ENCODE measurements around the gene SPSB3.
A peak's percentile ranks its signal among the peaks of the same experiment; 100 is the strongest.

SPSB3 gene

DNA sequence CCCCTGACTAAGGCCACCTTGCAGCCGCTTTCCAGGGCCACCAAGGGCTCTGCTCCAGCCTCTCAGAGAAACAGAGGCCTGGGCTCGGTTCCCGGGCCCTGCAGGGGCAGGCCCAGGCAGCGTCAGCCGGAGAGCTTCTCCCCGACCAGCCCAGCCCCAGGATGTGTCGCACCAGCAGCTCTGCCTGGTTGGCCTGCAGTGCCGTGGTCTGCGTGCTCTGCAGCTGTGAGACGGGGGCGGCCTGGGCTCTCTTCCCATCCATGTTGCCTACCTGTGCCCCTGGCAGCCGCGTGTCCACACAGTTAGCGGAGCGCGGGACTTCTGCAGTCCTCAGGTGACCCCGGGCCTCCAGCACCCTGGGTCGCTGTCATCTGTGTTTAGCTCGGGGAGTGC, 6.3 kb upstream of the SPSB3 start:
- no peak for DNase-seq (ENCODE audit: low read depth in 2 of 2)

DNA sequence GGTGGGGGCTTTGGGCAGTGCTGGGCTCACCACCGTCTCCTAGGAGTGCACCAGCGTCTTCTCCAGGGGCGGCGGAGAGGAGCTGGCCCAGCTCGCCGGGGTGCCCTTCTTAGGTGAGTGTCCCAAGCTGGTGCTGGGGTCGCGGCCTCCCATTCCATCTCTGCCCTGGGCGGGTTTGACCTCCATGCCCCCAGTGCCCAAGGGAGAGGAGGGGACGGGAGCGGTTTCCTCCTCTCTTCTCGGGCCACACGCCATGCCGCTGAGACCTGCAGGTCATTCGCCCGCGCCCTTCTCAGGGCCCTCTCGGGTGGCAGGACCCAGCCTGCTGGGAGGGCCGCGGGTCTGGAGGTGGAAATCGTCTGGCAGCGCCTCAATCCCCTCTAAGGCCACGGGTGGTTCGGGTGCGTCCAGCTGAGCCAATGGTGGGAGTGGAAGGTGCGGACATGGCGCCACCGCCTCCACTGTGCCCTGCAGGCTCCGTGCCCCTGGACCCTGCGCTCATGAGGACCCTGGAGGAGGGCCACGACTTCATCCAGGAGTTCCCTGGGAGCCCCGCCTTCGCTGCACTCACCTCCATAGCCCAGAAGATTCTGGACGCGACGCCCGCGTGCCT, 5.8 kb upstream of the SPSB3 start:
- no peak for DNase-seq (ENCODE audit: low read depth in 2 of 2)

DNA sequence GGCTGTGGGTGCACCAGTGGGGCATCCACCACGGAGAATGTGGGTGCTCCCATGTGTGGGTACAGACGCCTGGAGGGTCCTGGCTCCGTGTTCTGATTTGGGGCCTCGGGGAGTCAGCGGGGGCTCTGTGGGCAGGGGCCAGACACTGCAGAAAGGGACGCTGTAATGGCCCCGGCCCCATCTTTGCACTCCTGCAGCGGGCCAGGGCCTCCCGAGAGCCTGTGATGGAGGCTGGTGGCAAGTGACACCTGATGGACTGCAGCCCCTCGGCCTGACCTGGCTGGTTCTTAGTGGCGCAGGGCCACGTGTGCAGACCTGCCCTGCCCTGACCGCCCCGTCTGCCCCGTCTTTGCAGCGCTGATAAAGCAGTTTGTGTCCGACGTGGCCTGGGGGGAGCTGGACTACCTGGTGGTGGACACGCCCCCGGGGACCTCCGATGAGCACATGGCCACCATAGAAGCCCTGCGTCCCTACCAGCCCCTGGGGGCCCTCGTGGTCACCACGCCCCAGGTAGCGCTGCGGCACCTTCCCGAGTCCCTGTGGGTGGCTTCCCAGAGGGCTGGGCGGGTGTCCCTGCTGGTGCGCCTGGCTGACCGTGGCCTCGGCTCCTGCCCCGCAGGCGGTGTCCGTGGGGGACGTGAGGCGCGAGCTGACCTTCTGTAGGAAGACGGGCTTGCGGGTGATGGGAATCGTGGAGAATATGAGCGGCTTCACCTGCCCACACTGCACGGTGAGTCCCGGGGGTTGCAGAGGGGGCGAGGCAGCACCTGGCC, 5.1 kb upstream of the SPSB3 start:
- DNase-seq (ENCODE audit: low read depth in 2 of 2) = no peak

DNA sequence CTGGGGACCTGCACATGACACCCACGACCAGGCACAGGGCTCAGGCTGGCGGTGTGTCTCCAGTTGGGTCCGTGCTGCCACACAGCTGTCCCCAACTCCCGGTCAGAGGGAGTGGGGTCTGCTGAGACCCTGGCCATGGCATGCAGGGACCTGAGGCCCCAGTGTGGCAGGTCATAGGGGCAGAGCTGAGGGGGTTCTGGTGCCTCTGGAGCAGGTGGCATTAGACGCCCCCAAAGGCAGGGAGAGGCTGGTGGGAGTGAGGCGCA, 4.6 kb upstream of the SPSB3 start:
- DNase-seq (ENCODE audit: low read depth in 2 of 2) = no peak

- DNase-seq (ENCODE audit: low read depth in 2 of 2) = no peak
Measured at GRCh38 chr16:1786242-1787055, 4.1 kb upstream of the SPSB3 start.

GRCh38 chr16:1785846-1786170, 3.4 kb upstream of the SPSB3 start:
- DNase-seq (ENCODE audit: low read depth in 2 of 2) = no peak

DNA sequence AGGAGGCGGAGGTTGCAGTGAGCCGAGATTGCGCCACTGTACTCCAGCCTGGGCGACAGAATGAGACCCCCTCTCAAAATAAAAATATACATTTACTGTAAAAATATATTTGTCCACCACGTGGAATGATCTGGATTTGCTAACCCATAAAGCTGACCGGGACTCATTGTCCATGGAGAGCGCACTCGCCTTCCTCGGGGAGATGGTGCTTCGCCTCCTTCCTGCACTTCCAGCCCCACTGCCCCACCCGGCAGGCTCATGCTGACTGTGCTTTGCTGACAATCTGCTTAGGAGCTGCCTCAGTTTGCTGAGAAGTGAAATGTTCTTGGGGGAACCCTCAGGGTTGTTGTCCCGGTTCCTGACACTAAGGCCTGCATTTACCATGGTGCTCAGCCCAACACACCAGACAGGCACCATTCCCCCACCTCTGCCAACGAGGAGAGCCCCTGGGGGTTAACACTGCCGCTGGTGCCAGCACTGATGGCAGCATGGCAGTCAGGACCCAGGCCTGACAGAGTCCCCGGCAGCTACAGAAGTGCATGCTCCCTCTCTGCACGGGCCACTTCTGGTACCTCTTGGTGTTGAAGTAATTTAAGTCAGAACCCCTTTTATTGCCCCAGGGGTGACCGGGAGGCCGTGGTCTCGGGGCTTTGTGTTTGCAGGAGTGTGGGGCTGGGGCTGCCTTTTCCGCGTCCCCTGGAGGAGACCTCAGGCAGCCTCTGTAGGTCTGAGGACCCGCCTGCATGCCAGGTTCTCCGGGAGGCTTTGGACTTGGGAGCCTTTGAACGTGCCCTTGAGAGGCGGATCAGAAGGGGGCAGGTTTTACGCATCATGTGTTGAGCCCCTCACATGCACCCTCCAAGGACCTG, 2.8 kb upstream of the SPSB3 start:
- no peak for DNase-seq (ENCODE audit: low read depth in 2 of 2)

DNA sequence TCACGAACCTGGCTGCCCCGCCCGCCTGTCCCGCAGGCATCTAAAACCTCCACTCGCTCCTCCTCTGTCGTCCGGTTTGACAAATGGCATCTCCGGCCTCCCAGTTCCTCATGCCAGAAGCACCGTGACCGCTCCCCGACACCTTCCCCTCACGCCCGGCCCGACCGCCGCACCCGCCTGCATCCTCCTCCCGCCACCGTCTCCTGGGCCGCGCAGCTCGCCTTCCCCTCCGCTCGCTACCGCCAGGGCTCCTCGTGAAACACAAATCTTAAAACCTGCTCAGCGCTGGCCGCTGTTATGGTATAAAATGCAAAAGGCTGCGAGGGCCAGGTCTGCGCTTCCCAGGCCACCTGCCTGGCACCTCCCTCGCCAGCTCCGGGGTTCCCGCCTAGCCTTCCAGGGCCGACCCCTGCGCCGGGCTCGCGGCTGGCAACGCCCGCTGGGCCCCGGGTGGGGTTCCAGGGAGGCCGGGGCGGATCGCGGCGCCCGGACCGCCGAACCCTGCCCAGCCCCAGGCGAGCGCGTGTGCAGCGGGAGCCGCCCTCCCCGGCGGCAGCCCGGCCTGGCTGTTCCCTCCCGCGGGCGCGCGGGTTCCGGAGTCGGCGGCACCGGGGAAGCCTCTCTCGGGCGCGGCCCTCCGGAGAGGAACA, 488 bp downstream of the SPSB3 start:
- DNase-seq (ENCODE audit: low read depth in 2 of 2) = peak in 1 of 2 donors; percentile 9

- no peak for DNase-seq (ENCODE audit: low read depth in 2 of 2)
Measured at GRCh38 chr16:1781254-1781653, 1.1 kb downstream of the SPSB3 start.

GRCh38 chr16:1780677-1781072, 1.7 kb downstream of the SPSB3 start:
- no peak for DNase-seq (ENCODE audit: low read depth in 2 of 2)

DNA sequence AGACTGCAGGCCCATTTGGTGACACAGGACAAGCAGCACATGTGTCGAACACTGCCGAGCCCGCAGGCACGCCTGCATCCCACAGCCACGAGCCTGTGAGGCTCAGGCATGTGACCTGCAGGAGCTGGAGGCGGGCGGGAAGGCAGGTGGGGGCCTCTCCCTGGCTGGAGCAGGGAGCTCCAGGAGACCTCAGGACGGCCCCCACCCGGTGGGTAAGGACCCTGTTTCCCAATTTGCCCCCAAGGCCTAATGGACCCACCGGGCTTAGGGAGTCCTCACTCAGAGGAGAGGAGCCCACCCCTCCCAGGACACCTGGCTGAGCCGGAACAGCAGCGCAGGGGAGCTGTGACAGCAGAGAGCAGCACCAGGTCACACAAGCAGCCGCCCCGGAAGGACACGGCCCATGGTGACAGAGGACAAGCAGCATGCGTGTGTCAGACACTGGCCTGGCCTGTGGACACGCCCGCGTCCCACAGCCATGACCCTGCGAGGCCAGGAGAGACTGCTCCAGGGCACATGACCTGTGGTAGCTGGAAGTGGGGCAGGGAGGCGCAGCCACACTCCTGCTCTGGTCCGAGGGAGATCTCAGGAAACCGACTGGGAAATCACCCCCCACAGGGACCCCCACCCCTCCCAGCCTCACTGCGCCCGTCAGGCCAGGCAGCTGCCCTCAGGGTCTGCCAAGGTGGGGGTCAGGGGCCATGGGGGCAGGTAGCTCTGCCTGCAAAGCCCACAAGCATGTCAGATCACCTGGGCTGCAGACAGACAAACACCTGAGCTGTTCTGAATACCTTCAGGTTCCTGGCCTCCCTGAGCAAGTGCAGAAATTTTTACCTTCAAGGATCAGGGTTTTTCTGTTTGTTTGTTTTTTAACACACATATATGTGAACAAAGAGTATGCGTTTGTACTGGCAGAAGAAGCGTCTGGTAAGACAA, 2.4 kb downstream of the SPSB3 start:
- no peak for DNase-seq (ENCODE audit: low read depth in 2 of 2)

GRCh38 chr16:1779234-1779701, 3.1 kb downstream of the SPSB3 start:
- no peak for DNase-seq (ENCODE audit: low read depth in 2 of 2)

DNA sequence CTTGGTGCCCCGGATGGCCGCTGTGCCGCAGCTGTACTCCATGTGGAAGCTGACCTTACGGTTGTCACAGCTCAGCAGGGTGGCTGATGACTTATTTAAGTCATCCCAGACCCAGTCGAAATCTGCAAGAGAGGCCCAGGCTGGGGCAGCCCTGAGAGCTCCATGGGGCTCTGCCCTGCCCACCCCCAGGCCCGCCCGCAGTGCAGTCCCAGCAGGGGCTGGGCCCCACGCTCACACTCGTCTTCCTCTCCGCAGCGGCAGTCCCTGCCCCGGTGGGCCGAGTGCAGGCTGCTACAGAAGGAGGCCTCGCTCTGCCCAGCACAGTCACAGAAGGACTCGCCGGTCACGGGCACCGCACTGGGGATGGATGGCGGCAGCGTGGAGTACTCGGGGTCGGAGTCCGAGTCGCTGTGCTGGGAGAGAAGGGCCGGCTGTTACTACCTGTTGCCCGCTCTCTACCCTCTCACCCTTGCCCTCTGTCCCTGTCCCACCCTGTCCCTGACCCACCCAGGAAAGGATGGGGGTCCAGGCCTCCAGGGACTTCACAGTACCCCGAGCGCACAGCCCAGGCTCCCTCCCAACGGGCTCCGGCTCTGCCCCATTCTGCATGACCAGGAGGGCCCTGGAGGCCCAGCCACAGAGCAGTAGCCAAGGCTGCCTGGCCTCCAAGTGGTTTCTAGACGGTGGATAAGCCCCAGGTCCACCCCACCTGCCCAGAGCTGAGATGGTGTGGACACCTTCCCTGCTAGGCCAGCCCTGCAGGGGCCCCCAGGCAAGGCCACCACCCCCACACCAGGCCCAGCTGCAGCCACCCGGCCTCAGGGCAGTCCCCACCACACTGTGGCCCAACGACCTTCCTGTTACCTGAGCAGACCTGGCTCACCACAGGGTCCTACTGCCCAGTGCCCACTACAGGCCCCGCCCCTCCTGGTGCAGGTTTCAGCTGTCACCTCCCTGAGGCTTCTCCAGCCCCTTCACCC, 3.9 kb downstream of the SPSB3 start:
- DNase-seq (ENCODE audit: low read depth in 2 of 2) = no peak

DNA sequence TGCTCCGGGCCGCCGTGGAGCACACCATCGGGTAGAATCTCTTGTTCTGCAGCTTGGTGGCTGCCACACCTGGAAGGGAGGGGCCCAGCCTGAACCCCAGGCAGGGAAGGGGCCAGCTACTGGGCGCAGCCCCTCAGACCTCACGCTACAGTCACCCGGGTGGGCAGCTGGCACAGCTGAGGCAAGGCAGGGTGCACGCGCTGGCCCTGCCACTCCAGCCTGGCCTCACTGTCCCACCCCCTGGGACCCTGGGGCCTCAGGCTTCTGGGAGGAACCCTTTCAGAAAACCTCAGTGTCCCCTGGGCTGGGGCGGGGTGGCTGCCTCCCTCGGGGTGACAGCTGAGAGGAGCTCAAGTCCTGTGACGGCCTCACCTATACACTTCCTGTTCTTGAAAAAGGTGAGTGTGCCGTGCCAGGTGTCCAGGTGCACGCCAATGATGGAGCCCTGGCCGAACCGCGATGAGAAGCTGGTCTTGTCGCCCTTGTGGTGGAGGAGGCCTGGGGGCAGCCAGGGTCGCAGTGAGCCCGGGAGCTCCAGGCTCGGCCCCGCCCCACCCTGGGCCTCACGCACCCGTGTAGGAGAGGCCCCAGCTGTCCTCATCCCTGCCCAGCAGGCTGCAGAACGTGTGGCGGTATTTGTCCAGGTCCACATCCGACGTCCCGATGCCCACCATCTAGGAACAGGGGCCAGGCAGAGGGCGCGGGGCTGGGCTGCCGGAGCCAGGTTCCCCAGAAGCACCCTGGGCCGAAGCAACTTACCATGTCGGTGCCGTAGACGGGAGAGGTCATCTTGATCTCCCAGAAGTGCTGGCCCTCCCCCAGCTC, 4.8 kb downstream of the SPSB3 start:
- DNase-seq (ENCODE audit: low read depth in 2 of 2) = no peak

GRCh38 chr16:1776991-1777374, 5.4 kb downstream of the SPSB3 start:
- DNase-seq (ENCODE audit: low read depth in 2 of 2) = no peak

- DNase-seq (ENCODE audit: low read depth in 2 of 2) = no peak
Measured at GRCh38 chr16:1776672-1776955, 5.8 kb downstream of the SPSB3 start.

DNA sequence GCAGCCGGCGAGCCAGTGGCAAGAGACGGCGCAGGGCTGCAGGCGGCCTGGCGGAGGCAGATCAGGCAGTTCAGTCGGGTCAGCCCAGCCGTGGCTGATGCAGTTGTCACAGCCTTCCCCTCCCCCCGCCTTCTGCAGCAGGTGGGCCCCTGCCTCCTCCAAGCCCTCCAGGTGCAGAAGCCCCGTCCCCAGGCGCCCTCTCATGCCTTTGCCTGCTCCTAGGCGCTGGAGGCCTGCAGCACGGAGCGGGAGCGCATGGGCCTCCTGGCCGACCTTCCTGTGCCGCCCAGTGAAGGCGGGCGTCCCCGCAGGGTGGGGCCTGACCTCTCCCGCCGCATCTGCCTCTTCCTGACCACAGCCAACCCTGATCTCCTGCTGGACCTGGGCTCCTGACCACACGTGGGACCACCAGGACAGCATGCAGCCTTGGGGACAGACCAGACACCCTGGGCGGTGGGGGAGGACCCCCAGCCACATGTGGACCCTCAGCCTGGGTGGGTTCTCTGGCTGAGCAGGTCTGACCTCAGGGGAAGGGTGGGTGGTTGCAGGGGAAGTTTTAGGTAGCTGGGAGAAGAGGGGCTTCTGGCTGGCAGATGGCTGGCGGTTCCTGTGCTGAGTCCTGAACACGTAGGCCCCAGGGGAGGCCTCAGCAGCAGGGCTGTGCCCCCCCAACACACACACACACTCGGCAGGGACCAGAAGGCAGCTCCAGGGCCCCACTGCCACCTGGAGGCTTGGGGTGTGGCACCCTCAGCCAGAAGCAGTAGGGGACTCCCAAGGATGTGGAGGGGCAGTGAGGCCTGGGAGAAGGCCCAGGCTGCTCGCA, 6.3 kb downstream of the SPSB3 start:
- DNase-seq (ENCODE audit: low read depth in 2 of 2) = no peak

Data from stimulated activated CD8-positive, alpha-beta memory T cell treated with anti-CD3 and anti-CD28 coated beads, Interleukin-15, amount 100 ng/mL, for 48 hours (primary cell).